ENCODE results near the gene TNFRSF12A. TPM values are rescaled to one million over a fixed set of nuclear protein-coding genes. Genes with fewer than 3 reads are reported as not detected.

The TNFRSF12A gene
- total and polyA plus RNA-seq, 9 of the 15 experiments (the other 6 are each of a cell fraction or from before 2014, with no cell fraction given): 0.41 to 61.8 (median 26.5) TPM

GRCh38 chr16:2970563-2970962 lies 49.6 kb upstream of the TNFRSF12A start:
- DNase-seq (ENCODE audit: extremely low read depth in 1 of 4, low spot score in 3 of 4) (peak in 1 of 4 experiments; percentile 47), FAIRE-seq (peak; percentile 75), ATAC-seq (no peak)
- Histone ChIP-seq H3K36me3 (ENCODE audit: control insufficient read depth, insufficient read depth, low read length) (peaks cover 51% of the 10 kb centered on the region; the same call in 2 of the 3 replicates), H3K27ac (ENCODE audit: extremely low read depth, low read depth, low read length) (peak overlapping the region; percentile 84; the same call in 2 of the 3 replicates), H3K9me1 (ENCODE audit: control insufficient read depth, insufficient read depth, low read length) (peaks cover 3% of the 10 kb centered on the region), H3K79me2 (ENCODE audit: control insufficient read depth, insufficient read depth, low read length) (peaks cover 22% of the 10 kb centered on the region), H3K4me3 (peak overlapping the region; percentile 96), H3K27me3 (ENCODE audit: control insufficient read depth in 2 of 2, insufficient read depth in 2 of 2, low read length in 2 of 2) (no peaks in the 10 kb centered on the region), H3K4me2 (ENCODE audit: insufficient read depth, low read length) (peak overlapping the region; percentile 78), H3K9me3 (replicated peaks; ENCODE audit: control insufficient read depth, insufficient read depth, low read depth, low read length) (no peaks in the 10 kb centered on the region), H3K9ac (ENCODE audit: insufficient read depth in 1 of 2, low read depth in 2 of 2, low read length in 2 of 2) (peak overlapping the region; percentile 77 to 99), H2AFZ (ENCODE audit: low read depth, low read length) (peak overlapping the region; percentile 35), H3K4me1 (replicated peaks in 1 of 2; ENCODE audit: control insufficient read depth in 2 of 2, insufficient read depth in 2 of 2, low read length in 2 of 2) (peaks cover 15 to 97% of the 10 kb centered on the region in 2 experiments), H4K20me1 (replicated peaks; ENCODE audit: control insufficient read depth, insufficient read depth, low read length) (peaks cover 25% of the 10 kb centered on the region)
- no TSS peak for BruUV-seq (replicated peaks)
- TF ChIP-seq, protein P1, sequence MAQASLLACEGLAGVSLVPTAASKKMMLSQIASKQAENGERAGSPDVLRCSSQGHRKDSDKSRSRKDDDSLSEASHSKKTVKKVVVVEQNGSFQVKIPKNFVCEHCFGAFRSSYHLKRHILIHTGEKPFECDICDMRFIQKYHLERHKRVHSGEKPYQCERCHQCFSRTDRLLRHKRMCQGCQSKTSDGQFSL (CRISPR knock-in tag; IDR thresholded peaks at IDR 0.05): no peak
- TF ChIP-seq, protein P1 (tag; IDR thresholded peaks at IDR 0.05): 0 out of 4 replicates have a peak, but pooled peaks of 1 of the 2 experiments have one; percentile 24
- TF ChIP-seq SMARCA4 (IDR thresholded peaks at IDR 0.05) (no peak), ZNF3 (CRISPR knock-in tag; IDR thresholded peaks at IDR 0.05) (no peak)
- ChIA-PET POLR2A (interaction anchor here (0.6 to 1.9 kb wide), 8 partner anchors 7 to 456 kb away, joined by 3 to 23 read pairs (median 4); partner anchors contain the start of genes HCFC1R1, PKMYT1 and THOC6), CTCF (ENCODE audit: low intra/inter-chr PET ratio) (no interaction called here)
- in situ Hi-C loops (cut with MboI) (no loop called here), intact Hi-C loops (cut with micrococcal nuclease) (no loop called here)
- 39% methylated on average over 6 of the region's 6 CpGs for WGBS (ENCODE audit: insufficient coverage, low coverage, missing lambda C conversion rate)

Data from K562 (cell line).